Thymus (tissue), 11 donors: ENCODE data around the gene TMEM119. TPM values are rescaled to one million over a fixed set of nuclear protein-coding genes. Genes with fewer than 3 reads are reported as not detected.

Experiments used
- DNase-seq, 9 donors: peaks; one replicate each; pipeline ENCODE4 v3.0.0-alpha.2; 2013; ENCODE audit warnings: low spot score in 9 of 9, low read depth in 6 of 9, missing footprints in 1 of 9
- H3K27ac ChIP-seq, 2 donors: one replicate each; pipeline ENCODE4 v1.5.1; 2013; ENCODE audit warnings: control low read depth in 1 of 2, low read depth in 1 of 2, low read length in 1 of 2, mild to moderate bottlenecking in 1 of 2, moderate library complexity in 1 of 2
- H3K27me3 ChIP-seq, 2 donors: one replicate each; pipeline ENCODE4 v1.5.1; 2013; ENCODE audit warnings: low read length in 1 of 2; ENCODE audit not compliant: control insufficient read depth in 2 of 2, insufficient read depth in 1 of 2
- H3K36me3 ChIP-seq, 2 donors: one replicate each; pipeline ENCODE4 v1.5.1; 2013; ENCODE audit warnings: low read length in 1 of 2, mild to moderate bottlenecking in 1 of 2, moderate library complexity in 1 of 2; ENCODE audit not compliant: control insufficient read depth in 2 of 2, insufficient read depth in 2 of 2
- H3K4me1 ChIP-seq, 2 donors: one replicate each; pipeline ENCODE4 v1.5.1; 2013; ENCODE audit warnings: low read length in 2 of 2; ENCODE audit not compliant: control insufficient read depth in 2 of 2, insufficient read depth in 2 of 2
- H3K4me3 ChIP-seq, 2 donors: one replicate each; pipeline ENCODE4 v1.5.1; 2013; ENCODE audit warnings: low read length in 2 of 2, control low read depth in 1 of 2, mild to moderate bottlenecking in 1 of 2
- H3K9me3 ChIP-seq, 2 donors: one replicate each; pipeline ENCODE4 v1.5.1; 2013; ENCODE audit warnings: low read length in 1 of 2, mild to moderate bottlenecking in 1 of 2; ENCODE audit not compliant: control insufficient read depth in 2 of 2, insufficient read depth in 1 of 2
- WGBS: extraction: QIAGEN DNeasy Blood & Tissue Kit; methylation state at CpG from one replicate; pipeline ENCODE4 v1.1.7; 2013; 5-methylcytosine and 5-hydroxymethylcytosine counted together
- polyA plus RNA-seq: library from polyadenylated mRNA; stranded (reverse); fragments of 200-250 nt; gene quantifications from one replicate; pipeline ENCODE4 v1.2.3, GENCODE V29; 2013
- total RNA-seq: library from RNA; stranded (reverse); fragments of 120-200 nt; gene quantifications from one replicate; pipeline ENCODE4 v1.2.4, GENCODE V29; 2013
- donor health status: healthy.

The TMEM119 gene
- total and polyA plus RNA-seq, 2 donors = 4.0 to 5.3 TPM

DNA sequence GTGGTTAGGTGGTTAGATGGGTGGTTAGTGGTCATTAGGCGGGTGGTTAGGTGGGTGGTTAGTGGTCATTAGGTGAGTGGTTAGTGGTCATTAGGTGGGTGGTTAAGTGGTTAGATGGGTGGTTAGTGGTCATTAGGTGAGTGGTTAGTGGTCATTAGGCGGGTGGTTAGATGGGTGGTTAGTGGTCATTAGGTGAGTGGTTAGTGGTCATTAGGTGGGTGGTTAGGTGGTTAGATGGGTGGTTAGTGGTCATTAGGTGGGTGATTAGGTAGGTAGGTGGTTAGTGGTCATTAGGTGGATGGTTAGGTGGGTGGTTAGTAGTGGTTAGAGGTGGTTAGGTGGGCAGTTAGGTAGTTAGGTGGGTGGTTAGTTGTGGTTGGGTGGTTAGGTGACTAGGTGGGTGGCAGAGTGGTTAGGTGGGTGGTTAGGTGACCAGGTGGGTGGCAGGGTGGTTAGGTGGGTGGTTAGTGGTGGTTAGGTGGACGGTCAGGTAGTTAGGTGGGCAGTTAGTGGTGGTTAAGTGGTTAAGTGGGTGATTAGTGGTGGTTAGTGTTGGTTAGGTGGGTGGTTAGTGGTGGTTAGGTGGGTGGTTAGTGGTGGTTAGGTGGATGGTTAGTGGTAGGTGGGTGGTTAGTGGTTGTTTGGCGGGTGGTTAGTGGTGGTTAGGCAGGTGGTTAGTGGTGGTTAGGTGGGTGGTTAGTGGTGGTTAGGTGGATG is 8.0 kb upstream of the TMEM119 start:
- Histone ChIP-seq H3K9me3 (no peaks in the 10 kb centered on the region), H3K27me3 (peaks cover 0 to 5% of the 10 kb centered on the region in 2 donors)
- WGBS = 94% methylated on average over 4 of the region's 4 CpGs

DNA sequence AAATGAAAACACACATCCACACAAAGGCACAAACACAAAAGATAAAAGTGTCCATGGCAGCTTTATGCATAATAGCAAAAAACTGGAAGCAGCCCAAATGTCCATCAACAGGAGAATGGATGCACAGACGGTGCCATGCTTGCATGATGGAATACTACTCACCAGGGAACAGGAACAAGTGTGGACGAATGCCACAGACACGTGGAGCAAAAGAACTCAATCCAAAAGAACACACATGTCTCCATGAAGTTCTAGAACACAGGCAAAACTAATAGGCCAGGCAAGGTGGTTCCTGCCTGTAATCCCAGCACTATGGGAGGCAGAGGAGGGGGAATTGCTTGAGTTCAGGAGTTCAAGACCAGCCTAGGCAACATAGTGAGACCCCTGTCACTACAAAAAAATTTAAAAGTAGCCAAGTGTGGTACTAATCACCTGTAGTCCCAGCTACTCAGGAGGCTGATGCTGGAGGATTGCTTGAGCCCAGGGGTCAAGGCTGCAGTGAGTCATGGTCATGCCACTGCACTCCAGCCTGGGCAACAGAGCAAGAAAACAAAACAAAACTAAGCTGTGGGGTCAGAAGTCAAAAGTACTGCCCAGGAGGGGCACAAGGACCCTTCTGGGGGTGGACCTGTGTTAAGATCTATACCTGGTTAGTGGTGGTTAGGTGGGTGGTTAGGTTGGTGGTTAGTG is 7.3 kb upstream of the TMEM119 start:
- peaks cover 0 to 4% of the 10 kb centered on the region in 2 donors for H3K4me1 ChIP-seq
- no peak for DNase-seq
- 93% methylated on average over 3 of the region's 3 CpGs for WGBS
- H3K36me3 ChIP-seq = no peaks in the 10 kb centered on the region
- no peaks in the 10 kb centered on the region for H3K9me3 ChIP-seq
- H3K27ac ChIP-seq = no peak overlapping the region
- no peak overlapping the region for H3K4me3 ChIP-seq
- peaks cover 0 to 5% of the 10 kb centered on the region in 2 donors for H3K27me3 ChIP-seq

More for the DNA sequence above, 8.0 kb upstream of the TMEM119 start:
- no peak overlapping the region for H3K4me3 ChIP-seq
- no peak overlapping the region for H3K27ac ChIP-seq
- H3K4me1 ChIP-seq = peaks cover 0 to 4% of the 10 kb centered on the region in 2 donors
- H3K36me3 ChIP-seq = no peaks in the 10 kb centered on the region
- no peak for DNase-seq

DNA sequence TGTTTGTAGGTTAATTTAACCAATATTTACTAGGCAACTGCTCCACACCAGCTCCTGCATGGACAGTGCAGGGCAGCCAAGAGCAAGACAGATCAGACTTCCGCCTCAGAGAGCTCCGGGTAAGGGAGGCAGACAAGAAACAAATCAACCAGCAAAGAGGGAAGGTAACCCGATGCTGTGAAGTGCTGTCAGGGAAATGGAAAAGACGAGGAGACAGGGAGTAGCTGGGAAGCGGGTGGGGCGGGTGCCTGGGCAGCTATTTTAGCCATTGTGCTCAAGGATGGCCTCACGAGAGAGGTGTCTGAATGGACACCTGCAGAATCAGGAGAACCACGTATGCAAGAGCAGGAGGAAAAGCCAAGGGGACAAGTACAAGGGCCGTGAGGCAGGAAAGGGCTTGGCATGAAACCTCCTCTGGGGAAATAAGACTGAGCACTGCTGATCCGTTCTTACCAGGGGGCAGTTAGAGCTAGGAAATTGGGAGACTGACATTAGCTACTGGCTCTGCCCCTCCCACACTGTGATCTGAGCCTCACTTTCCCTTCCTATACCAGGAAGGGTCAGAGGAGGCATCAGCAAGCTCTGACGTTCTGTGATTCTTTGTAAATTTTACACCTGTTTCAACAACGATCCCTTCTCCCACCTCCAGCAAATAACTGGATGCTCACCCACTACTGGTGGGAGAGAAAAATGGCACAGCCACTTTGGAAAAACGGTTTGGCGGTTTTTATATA is 6.5 kb upstream of the TMEM119 start:
- peaks cover 0 to under 1% of the 10 kb centered on the region in 2 donors for H3K27me3 ChIP-seq
- 81% methylated on average over 14 of the region's 14 CpGs for WGBS
- no peaks in the 10 kb centered on the region for H3K36me3 ChIP-seq
- no peaks in the 10 kb centered on the region for H3K9me3 ChIP-seq
- H3K4me3 ChIP-seq = no peak overlapping the region
- no peak overlapping the region for H3K27ac ChIP-seq
- no peak for DNase-seq
- H3K4me1 ChIP-seq = peaks cover 0 to under 1% of the 10 kb centered on the region in 2 donors

DNA sequence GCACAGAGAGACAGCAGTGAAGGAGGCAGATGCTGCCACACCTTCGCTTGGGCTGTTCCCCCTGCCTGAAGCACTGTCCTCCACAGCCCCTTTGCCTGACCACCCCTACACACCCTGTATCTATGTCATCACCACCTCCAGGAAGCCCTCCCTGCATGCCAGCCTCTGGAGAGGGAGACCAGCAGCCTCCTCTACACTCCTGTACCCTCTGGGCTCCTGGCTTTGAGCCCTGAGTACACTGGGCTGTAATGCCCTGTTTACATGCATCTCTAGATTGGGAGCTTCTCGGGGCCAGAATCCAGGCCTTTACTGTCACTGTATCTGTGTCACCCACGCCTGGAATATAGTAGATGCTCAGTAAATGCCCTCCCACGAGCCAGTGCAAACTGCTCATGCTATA is 5.9 kb upstream of the TMEM119 start:
- WGBS = 94% methylated on average over 4 of the region's 4 CpGs
- Histone ChIP-seq H3K4me1 (no peaks in the 10 kb centered on the region), H3K9me3 (no peaks in the 10 kb centered on the region), H3K4me3 (no peak overlapping the region), H3K27me3 (no peaks in the 10 kb centered on the region), H3K36me3 (no peaks in the 10 kb centered on the region), H3K27ac (no peak overlapping the region)
- DNase-seq = no peak

DNA sequence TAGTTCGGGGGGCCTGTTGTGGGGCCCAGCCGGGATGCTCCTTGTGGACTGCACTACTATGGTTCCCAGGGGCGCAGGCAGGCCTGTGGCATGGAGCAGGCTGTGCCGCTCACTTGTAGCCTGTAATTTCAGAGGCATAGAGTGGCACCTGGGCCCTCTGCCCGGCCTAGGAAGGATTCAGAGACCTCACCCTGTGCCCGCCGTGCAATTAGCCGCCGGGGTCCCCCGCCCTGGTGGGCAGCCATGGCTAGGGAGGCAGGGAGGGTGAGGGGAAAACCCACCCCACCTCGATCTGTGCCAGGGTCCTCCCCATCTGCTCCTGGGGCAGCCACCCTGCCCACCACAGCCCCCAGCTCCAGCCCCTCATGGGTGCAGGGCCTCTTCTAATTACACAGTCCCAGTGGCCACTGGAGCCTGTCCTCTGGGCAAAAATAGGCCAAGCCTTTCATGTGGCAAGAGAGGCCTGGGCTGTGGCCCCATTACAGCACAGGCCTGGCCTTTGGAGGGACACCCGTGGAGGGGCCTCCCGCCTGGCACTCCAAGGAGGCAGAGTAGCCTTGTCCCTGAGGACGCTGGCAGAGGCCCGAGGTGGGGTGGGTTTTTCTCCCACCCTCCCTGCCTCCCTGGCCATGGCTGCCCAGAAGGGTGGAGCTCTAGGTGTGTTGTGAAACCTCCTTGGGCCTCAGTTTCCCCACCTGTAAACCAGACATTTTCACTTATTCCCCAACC is 5.3 kb upstream of the TMEM119 start:
- no peak overlapping the region for H3K27ac ChIP-seq
- no peaks in the 10 kb centered on the region for H3K4me1 ChIP-seq
- 91% methylated on average over 15 of the region's 15 CpGs for WGBS
- no peak overlapping the region for H3K4me3 ChIP-seq
- H3K9me3 ChIP-seq = no peaks in the 10 kb centered on the region
- DNase-seq = no peak
- H3K27me3 ChIP-seq = peaks cover 0 to 2% of the 10 kb centered on the region in 2 donors
- no peaks in the 10 kb centered on the region for H3K36me3 ChIP-seq

DNA sequence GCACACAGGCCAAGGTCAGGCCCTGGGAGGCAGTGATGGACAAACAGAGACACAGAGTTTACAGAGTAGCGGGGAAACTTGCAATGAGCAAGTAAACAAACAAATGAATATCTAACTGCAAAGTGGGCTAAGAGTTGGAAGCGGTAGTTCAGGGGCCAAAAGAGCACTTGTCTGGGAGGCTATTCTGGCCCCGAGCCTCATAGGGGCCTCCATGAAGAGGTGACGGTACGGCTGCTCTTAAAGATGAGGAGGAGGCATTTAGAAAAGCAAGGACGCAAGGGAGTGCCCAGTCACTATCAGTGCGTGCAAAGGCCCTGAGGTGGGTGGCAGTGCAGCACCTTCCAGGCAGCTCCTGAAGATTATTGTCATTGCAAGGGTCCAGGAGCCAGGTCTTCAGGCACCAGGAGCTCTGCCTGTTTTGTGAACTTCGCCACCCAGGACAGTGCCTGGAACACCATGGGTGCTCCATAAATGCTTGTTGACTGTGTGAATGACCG is 4.4 kb upstream of the TMEM119 start:
- Histone ChIP-seq H3K4me1 (no peaks in the 10 kb centered on the region), H3K9me3 (no peaks in the 10 kb centered on the region), H3K27ac (no peak overlapping the region), H3K27me3 (peaks cover 0 to 3% of the 10 kb centered on the region in 2 donors), H3K36me3 (no peaks in the 10 kb centered on the region), H3K4me3 (no peak overlapping the region)
- DNase-seq = no peak
- 98% methylated on average over 9 of the region's 9 CpGs for WGBS

DNA sequence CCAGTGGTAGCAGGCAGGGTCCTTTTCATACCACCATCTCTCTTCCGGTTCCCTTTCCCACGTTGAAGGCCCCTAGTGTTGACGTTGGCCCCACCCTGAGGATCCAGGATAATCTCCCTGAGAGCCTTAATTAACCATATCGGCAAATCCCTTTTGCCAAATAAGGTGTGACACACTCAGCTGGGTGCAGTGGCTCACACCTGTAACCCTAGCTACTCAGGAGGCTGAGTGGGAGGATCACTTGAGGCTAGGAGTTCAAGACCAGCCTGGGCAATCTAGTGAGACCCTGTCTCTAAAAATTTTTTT is 2.8 kb upstream of the TMEM119 start:
- Histone ChIP-seq H3K27ac (no peak overlapping the region), H3K4me3 (no peak overlapping the region), H3K36me3 (no peaks in the 10 kb centered on the region), H3K9me3 (no peaks in the 10 kb centered on the region), H3K4me1 (no peaks in the 10 kb centered on the region), H3K27me3 (peaks cover 0 to 3% of the 10 kb centered on the region in 2 donors)
- WGBS = 90% methylated on average over 4 of the region's 4 CpGs
- no peak for DNase-seq

DNA sequence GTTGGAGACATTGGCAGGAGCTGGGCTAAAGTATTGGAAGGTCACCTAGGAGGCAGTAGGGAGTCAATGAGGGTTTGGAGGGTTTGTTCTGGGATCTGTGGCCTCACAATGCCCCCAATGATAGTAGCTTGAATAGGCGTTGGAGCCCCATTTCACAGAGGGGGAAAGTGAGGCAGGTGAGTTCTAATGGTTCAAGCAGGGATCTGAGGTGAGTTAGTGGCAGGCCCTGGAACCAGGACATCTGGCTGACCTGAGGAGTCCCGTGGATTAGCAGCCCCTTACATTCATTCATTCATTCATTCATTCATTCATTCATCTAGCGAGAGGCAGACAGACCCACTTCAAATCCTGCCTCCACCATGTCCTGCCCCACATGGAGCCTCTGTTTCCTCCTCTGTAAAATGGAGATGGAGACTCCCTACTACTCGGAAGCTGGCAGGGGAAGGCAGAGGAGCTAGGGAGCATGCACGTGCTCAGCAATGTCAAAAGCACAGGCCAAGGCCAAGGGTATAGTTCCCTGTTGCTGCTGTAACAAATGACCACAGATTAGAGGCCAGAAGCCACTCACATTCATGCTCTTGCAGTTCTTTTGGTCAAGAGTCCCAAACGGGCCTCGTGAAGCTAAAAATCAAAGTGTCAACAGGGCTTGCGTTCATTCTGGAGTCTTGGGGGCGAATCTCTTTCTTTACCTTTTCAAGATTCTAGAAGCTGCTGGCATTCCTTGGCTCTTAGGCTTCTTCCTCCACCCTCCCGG is 2.2 kb upstream of the TMEM119 start:
- H3K36me3 ChIP-seq = no peaks in the 10 kb centered on the region
- H3K27me3 ChIP-seq = peaks cover 0 to 3% of the 10 kb centered on the region in 2 donors
- DNase-seq = no peak
- no peaks in the 10 kb centered on the region for H3K9me3 ChIP-seq
- WGBS = 92% methylated on average over 10 of the region's 10 CpGs
- no peak overlapping the region for H3K4me3 ChIP-seq
- no peaks in the 10 kb centered on the region for H3K4me1 ChIP-seq
- H3K27ac ChIP-seq = no peak overlapping the region
